Activated CD8-positive, alpha-beta memory T cell treated with anti-CD3 and anti-CD28 coated beads, Interleukin-2, amount 50 U/mL, for 4 hours (primary cell): Measurements from ENCODE around the gene TRAPPC13.
A peak's percentile ranks its signal among the peaks of the same experiment; 100 is the strongest.
"Not testable (repeated sequence)": the region's sequence is repeated elsewhere in the genome, so short reads cannot be mapped to it uniquely, and the experiment has no call there.

Source experiments
- DNase-seq: peaks from one replicate; pipeline ENCODE4 v3.0.0-alpha.2; 2020

The TRAPPC13 gene, protein sequence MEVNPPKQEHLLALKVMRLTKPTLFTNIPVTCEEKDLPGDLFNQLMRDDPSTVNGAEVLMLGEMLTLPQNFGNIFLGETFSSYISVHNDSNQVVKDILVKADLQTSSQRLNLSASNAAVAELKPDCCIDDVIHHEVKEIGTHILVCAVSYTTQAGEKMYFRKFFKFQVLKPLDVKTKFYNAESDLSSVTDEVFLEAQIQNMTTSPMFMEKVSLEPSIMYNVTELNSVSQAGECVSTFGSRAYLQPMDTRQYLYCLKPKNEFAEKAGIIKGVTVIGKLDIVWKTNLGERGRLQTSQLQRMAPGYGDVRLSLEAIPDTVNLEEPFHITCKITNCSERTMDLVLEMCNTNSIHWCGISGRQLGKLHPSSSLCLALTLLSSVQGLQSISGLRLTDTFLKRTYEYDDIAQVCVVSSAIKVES

DNA sequence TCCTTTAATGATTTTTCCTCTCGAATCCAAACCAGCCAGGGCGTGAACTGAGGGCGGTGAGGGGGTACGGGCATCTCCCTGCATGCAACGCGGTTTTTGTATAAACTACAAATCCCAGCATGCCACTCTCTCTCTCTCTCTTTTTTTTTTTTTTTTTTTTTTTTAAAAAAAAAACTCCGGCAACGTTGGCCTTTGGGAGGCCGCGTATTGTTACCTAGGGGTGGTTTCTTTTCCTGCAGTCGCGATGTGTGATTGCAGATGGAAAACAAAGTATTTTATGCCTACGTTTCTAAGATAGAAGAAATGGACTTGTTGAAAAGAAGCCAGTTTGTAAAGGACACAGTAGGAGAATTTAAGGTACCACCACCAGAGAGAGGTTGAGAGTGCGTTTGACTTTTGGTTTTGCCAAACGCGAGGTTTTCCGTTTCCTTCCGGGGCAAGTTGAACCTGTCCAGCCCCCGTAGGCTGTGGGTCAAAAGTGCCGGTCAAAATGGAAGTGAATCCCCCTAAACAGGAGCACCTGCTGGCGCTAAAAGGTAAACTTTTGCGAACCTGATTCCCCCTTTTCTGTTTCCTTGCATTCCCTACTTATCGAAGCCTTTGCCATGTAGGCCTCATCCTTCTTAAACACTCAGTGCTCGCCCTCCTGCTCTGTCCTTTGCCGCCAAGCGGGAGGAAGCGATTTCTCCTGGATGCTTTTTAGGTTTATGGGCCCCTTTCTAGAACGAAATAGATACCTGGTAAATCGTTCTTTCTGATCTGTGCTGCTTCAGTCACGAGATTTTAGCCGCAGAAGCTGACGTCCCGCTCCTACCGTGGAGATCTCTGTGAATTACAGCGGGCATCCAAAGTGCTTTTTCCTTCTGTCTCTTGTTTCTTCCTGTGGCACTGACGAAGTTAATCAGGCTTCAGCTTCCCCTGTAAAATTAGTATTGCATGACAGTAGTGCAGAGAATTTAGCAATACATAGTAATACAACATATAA, at the start of gene TRAPPC13, which contains the start of gene SHLD3:
TSS of gene TRAPPC13 (plus strand) at position 457 of the 985 bp plus-strand sequence. CDS start at position 491, 34 bp downstream.
TSS of gene SHLD3 (plus strand) at position 457 of the 985 bp plus-strand sequence. CDS start 4,561 bp downstream, outside the sequence.
- peak; percentile 74 for DNase-seq

GRCh38 chr5:65577141-65577540, 47.7 kb upstream of the TRAPPC13 start:
- DNase-seq = no peak

DNA sequence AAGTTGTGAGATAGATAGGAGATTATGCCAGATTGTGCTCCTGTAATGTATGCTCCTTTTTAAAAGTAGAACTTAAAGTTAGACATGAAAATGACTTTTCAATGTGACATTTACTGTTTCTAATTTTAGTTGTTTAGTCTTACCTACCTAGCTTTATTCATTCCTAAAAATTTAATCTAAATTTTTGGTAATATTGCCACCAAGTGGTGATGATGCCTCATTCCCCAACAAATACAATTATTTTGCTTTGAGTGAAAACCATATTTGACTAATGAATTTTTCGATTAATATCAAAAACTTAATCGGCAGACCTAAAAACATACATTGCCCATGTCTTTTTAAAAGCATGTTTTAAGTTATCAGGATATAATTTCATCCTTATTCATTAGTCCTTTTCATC, 36.1 kb upstream of the TRAPPC13 start:
- no peak for DNase-seq

GRCh38 chr5:65601761-65602160, 23.1 kb upstream of the TRAPPC13 start:
- not testable (repeated sequence) for DNase-seq

DNA sequence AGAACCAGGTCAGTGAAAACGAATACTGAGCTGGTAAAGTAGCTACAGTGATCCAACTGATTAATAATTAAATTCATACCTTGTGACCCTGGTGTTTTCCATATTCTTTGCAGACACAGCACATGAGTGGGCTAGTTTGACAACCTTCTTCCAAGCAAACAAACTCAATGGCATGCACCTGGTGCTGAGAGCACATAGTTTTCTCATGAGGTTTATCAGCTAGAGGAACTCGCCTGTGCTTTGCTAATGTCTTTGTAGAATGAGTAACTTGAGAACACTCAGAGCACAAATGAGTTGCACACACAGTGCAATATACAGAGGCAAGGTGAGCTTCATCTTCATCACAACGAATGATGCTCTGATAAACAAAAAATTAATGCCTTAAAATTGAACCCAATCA, 13.3 kb upstream of the TRAPPC13 start:
- DNase-seq = no peak

DNA sequence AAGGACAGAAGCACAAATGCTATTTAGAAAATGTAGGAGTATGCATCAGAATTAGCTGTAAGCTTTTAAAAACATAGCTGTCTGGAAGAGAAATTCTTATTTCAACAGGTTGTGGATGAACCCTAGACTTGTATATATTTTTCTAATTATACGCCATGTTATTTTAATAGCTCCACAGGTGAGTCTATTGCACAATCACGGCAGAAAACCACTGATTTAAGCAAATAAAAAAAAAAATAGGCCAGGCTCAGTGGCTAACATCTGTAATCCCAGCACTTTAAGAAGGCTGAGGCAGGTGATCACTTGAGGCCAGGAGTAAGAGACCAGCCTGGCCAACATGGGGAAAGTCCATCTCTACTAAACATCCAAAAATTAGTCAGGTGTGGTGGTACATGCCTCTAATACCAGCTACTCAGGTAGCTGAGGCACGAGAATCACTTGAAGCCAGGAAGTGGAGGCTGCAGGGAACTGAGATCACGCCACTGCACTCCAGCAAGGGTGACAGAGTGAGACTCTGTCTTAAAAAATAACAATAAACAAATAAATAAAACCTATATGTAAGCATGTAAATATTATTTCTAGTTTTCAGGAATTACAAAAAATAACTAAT, 12.4 kb upstream of the TRAPPC13 start:
- no peak for DNase-seq

GRCh38 chr5:65620021-65620420, 4.8 kb upstream of the TRAPPC13 start:
- no peak for DNase-seq

GRCh38 chr5:65621961-65622360, 2.9 kb upstream of the TRAPPC13 start:
- not testable (repeated sequence) for DNase-seq

- DNase-seq = no peak
Measured at GRCh38 chr5:65623482-65623881, 1.3 kb upstream of the TRAPPC13 start.

- DNase-seq = peak; percentile 87
Measured at GRCh38 chr5:65624025-65624570, 729 bp upstream of the TRAPPC13 start, which contains the start of gene TRIM23. Gene TRIM23, minus strand, starts transcription at chr5:65624333. Its CDS starts 59 bp downstream, at chr5:65624274.

- DNase-seq = no peak
Measured at GRCh38 chr5:65625743-65626142, 916 bp downstream of the TRAPPC13 start.

DNA sequence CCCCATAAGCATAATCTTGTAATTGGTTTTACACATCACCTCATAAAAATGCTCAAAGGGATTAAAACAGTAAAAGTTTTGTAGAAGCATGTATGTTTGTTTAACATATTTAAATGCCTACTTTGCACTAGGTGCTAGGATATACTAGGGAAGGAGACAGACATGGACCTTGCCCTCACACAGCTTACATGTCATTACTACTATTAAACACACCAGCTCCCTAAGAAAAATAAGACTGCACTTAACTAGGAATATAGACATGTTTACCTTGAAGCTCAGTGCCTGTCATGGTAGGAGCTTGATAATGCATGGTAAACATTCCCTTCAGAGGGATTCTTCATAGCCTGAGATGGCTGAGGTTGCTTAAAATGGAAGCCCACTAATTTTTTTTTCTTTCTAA, 6.2 kb downstream of the TRAPPC13 start:
- no peak for DNase-seq

GRCh38 chr5:65640240-65640639, 15.4 kb downstream of the TRAPPC13 start:
- no peak for DNase-seq

DNA sequence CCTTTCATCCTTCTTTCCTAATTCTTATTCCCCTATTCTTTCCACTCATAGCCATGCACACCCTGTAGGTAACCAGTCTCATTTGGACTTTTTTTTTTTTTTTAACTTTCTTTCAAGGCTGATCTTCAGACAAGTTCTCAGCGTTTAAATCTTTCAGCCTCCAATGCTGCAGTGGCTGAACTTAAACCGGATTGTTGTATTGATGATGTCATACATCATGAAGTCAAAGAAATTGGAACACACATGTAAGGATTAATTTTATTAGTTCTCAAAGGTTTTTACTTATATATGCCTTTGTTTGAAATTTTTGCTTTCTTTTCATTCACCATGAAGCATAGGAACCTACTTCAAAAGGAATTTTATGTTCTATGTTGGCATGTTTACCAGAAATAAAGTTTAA, 22.1 kb downstream of the TRAPPC13 start:
- DNase-seq = no peak

GRCh38 chr5:65647941-65648340, 23.1 kb downstream of the TRAPPC13 start:
- no peak for DNase-seq

- no peak for DNase-seq
Measured at GRCh38 chr5:65651144-65651543, 26.3 kb downstream of the TRAPPC13 start.

DNA sequence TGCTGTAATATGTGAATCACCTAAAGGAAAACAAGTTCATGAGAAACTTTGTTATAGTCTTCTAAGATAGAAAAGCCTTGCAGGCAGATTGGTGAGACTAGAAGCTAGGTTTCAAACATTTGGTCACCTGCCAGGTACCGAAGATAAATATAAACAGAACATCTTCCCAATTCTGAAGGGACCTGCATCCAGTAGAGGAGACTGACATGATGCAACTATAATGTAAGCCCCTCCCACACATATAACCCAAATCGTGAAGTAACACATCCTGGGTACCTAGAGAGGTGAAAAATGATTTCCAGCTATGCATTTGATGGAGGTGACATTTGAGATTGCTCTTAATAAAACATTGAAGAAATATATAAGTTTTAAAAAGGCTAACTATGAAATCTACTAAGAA, 29.9 kb downstream of the TRAPPC13 start:
- DNase-seq = no peak

- DNase-seq = no peak
Measured at GRCh38 chr5:65663804-65664521, 39.1 kb downstream of the TRAPPC13 start.

DNA sequence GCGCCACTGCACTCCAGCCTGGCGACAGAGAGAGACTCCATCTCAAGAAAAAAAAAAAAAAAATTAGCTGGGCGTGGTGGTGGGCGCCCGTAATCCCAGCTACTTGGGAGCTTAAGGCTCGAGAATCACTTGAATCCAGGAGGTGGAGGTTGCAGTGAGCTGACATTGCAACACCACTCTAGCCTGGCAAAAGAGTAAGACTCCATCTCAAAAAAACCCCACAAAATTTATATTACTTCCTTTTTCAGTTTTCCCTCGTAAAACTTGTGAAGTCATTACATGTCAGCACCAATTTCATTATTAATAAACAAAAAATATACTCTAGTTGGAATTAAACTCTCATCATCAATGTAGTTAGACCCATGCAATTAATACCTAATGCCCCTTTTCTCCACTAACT, 43.9 kb downstream of the TRAPPC13 start:
- no peak for DNase-seq

GRCh38 chr5:65672796-65673195, 48.0 kb downstream of the TRAPPC13 start:
- DNase-seq = no peak

DNA sequence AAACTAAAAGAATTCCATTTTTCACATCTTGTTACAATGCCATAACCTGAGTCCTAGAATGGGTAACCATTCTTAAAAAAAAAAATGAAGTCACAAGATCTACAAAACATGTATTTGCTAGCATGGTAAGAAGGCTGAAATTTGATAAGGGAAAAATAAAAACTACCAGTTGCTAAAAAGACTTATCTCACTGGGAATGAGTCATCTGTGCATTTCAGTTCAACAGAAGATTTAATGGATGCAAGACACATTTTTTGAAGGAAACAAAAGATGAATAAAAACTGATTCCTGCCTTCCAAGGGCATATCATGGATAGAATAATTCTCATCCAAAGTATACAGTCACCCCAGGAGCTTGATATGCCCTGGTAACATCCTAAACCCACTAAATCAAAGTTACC, 49.9 kb downstream of the TRAPPC13 start:
- DNase-seq = no peak

- DNase-seq = not testable (repeated sequence)
Measured at GRCh38 chr5:65676056-65676455, 51.2 kb downstream of the TRAPPC13 start.
